SK-N-SH (cell line): Measurements from ENCODE around the gene BMP7. TPM values are rescaled to one million over a fixed set of nuclear protein-coding genes. Genes with fewer than 3 reads are reported as not detected.

Source experiments
- CTCF ChIA-PET: fragments of 300-600, 350-600 bp; formaldehyde crosslinking; extraction: SDS; loops from one replicate; lab custom pipeline; 2021; lab: Yijun Ruan, JAX
- POLR2A ChIA-PET: fragments of 350-600 bp; sonication (Branson Sonifier 250); formaldehyde crosslinking; extraction: SDS; loops from one replicate; lab custom pipeline; 2020; ENCODE audit warnings: antibody characterized with exemption, inconsistent platforms; lab: Yijun Ruan, JAX
- DNase-seq: peaks from one replicate; pipeline ENCODE4 v3.0.0; 2012
- H2AFZ ChIP-seq: fragments of 200-600 bp; sonication (generic); 2 replicates; pipeline ENCODE4 v1.8.1; 2016; ENCODE audit warnings: antibody characterized with exemption, mild to moderate bottlenecking, low read depth
- H3F3A ChIP-seq: fragments of 200-600 bp; sonication (generic); replicated peaks from 2 replicates; pipeline ENCODE3; 2016; ENCODE audit warnings: antibody characterized with exemption, mild to moderate bottlenecking; ENCODE audit not compliant: insufficient read depth
- H3K27ac ChIP-seq, 2 experiments: fragments of 200-500 bp in 1 of 2; fragments of 200-600 bp in 1 of 2; sonication (Bioruptor generic) in 1 of 2; sonication (generic), shearing (Covaris generic) in 1 of 2; 2 replicates each; pipeline versions ENCODE4 v1.5.1 to v1.6.1; 2014 to 2016; ENCODE audit warnings: low read depth in 2 of 2, inconsistent platforms in 1 of 2, low read length in 1 of 2, mild to moderate bottlenecking in 1 of 2, mixed read lengths in 1 of 2
- H3K27me3 ChIP-seq: fragments of 200-600 bp; sonication (generic), shearing (Covaris generic); 2 replicates; pipeline ENCODE4 v1.6.1; 2016; ENCODE audit warnings: mixed run types; ENCODE audit not compliant: insufficient read depth
- H3K36me3 ChIP-seq, 2 experiments: fragments of 200-500 bp in 1 of 2; fragments of 200-600 bp in 1 of 2; sonication (Bioruptor generic) in 1 of 2; sonication (generic) in 1 of 2; replicated peaks in 1 of 2; 2 replicates each; pipeline versions ENCODE3 to v1.5.1; 2014 to 2016; ENCODE audit warnings: low read length in 1 of 2, mild to moderate bottlenecking in 1 of 2; ENCODE audit not compliant: insufficient read depth in 2 of 2, control insufficient read depth in 1 of 2
- H3K4me1 ChIP-seq, 2 experiments: fragments of 200-500 bp in 1 of 2; fragments of 200-600 bp in 1 of 2; sonication (Bioruptor generic) in 1 of 2; sonication (generic), shearing (Covaris generic) in 1 of 2; 2 replicates each; pipeline versions ENCODE4 v1.5.1 to v1.6.1; 2014 to 2016; ENCODE audit warnings: low read depth in 1 of 2, low read length in 1 of 2, mixed run types in 1 of 2; ENCODE audit not compliant: insufficient read depth in 2 of 2, control insufficient read depth in 1 of 2
- H3K4me2 ChIP-seq: fragments of 200-600 bp; sonication (generic), shearing (Covaris generic); 2 replicates; pipeline ENCODE4 v1.6.1; 2017; ENCODE audit warnings: mixed run types
- H3K4me3 ChIP-seq, 2 experiments: fragments of 200-500 bp in 1 of 2; fragments of 200-600 bp in 1 of 2; sonication (Bioruptor generic) in 1 of 2; sonication (generic), shearing (Covaris generic) in 1 of 2; 2 replicates each; pipeline versions ENCODE4 v1.5.1 to v1.8.1; 2014 to 2016; ENCODE audit warnings: low read depth in 2 of 2, inconsistent platforms in 1 of 2, low read length in 1 of 2, mild to moderate bottlenecking in 1 of 2, mixed read lengths in 1 of 2, moderate library complexity in 1 of 2
- H3K79me2 ChIP-seq: fragments of 200-600 bp; sonication (generic); 2 replicates; pipeline ENCODE4 v1.8.1; 2017; ENCODE audit warnings: mild to moderate bottlenecking; ENCODE audit not compliant: insufficient read depth
- H3K9ac ChIP-seq: fragments of 200-600 bp; sonication (generic); 2 replicates; pipeline ENCODE4 v1.6.1; 2017; ENCODE audit warnings: mixed run types
- H3K9me2 ChIP-seq: fragments of 200-600 bp; sonication (generic); 2 replicates; pipeline ENCODE4 v1.6.1; 2017; ENCODE audit warnings: mixed run types
- H3K9me3 ChIP-seq: fragments of 200-600 bp; sonication (generic); 2 replicates; pipeline ENCODE4 v1.6.1; 2017; ENCODE audit warnings: mixed run types, mild to moderate bottlenecking, moderate library complexity
- H4K20me1 ChIP-seq: fragments of 200-600 bp; sonication (generic); 2 replicates; pipeline ENCODE4 v1.6.1; 2017; ENCODE audit warnings: mild to moderate bottlenecking, mixed run types; ENCODE audit not compliant: insufficient read depth
- CHD2 ChIP-seq: fragments of 150-350 bp; IDR thresholded peaks from 2 replicates; pipeline ENCODE4 v1.6.1; 2018; ENCODE audit warnings: low read length; ENCODE audit not compliant: partially characterized antibody
- FOXJ3 ChIP-seq: sonication (generic); formaldehyde crosslinking; IDR thresholded peaks from 2 replicates; pipeline ENCODE4 v1.5.1; 2020; ENCODE audit warnings: mild to moderate bottlenecking, missing genetic modification reagents
- GABPA ChIP-seq: IDR thresholded peaks from 2 replicates; pipeline ENCODE4 v1.4.0; 2012; ENCODE audit warnings: low read depth, mild to moderate bottlenecking
- GATA2 ChIP-seq: sonication (generic); formaldehyde crosslinking; IDR thresholded peaks from 2 replicates; pipeline ENCODE4 v1.5.0; 2020; ENCODE audit warnings: mild to moderate bottlenecking, missing genetic modification reagents
- MEF2A ChIP-seq: IDR thresholded peaks from 2 replicates; pipeline ENCODE4 v1.4.0; 2012; ENCODE audit warnings: low read depth, borderline replicate concordance
- MXI1 ChIP-seq: IDR thresholded peaks from 2 replicates; pipeline ENCODE4 v1.6.1; 2012; ENCODE audit warnings: mild to moderate bottlenecking, low read depth, low read length, improper control_type of control experiment
- RCOR1 ChIP-seq: fragments of 150-350 bp; IDR thresholded peaks from 2 replicates; pipeline ENCODE4 v1.6.1; 2017; ENCODE audit warnings: antibody characterized with exemption, low read length
- RFX5 ChIP-seq: IDR thresholded peaks from 2 replicates; pipeline ENCODE4 v1.6.1; 2012; ENCODE audit warnings: mild to moderate bottlenecking, improper control_type of control experiment, low read length
- RXRA ChIP-seq: IDR thresholded peaks from 2 replicates; pipeline ENCODE4 v1.4.0; 2012; ENCODE audit warnings: low read depth, mild to moderate bottlenecking, borderline replicate concordance
- SMC3 ChIP-seq: IDR thresholded peaks from 2 replicates; pipeline ENCODE4 v1.6.1; 2012; ENCODE audit warnings: low read depth, low read length, improper control_type of control experiment
- YY1 ChIP-seq: IDR thresholded peaks from 2 replicates; pipeline ENCODE4 v1.4.0; 2012; ENCODE audit warnings: low read depth, mild to moderate bottlenecking
- WGBS: methylation state at CpG from one replicate; pipeline ENCODE4 v1.1.6; 2017; ENCODE audit warnings: low lambda C conversion rate; 5-methylcytosine and 5-hydroxymethylcytosine counted together
- polyA plus RNA-seq, 3 experiments: library from polyadenylated mRNA; depleted of rRNA; stranded (reverse); fragments of >200 nt; gene quantifications; 2 replicates each; pipeline ENCODE4 v1.2.3, GENCODE V29; 2012
- TF ChIP-seq, protein P1 (sequence below): IDR thresholded peaks from 2 replicates; pipeline ENCODE4 v1.4.0; 2012; ENCODE audit warnings: low read depth
- TF ChIP-seq, protein P2 (sequence below): IDR thresholded peaks from 2 replicates; pipeline ENCODE4; 2012
- TF ChIP-seq, protein P3 (sequence below): IDR thresholded peaks from 2 replicates; pipeline ENCODE4 v1.4.0; 2012; ENCODE audit warnings: low read depth, borderline replicate concordance
- TF ChIP-seq, protein P4 (sequence below): fragments of 150-350 bp; IDR thresholded peaks from 2 replicates; pipeline ENCODE4 v1.6.1; 2016; ENCODE audit warnings: mild to moderate bottlenecking, low read depth, low read length
- TF ChIP-seq, protein P5 (sequence below): IDR thresholded peaks from 2 replicates; pipeline ENCODE4 v1.4.0; 2012; ENCODE audit warnings: low read depth, borderline replicate concordance
- TF ChIP-seq, protein P6 (sequence below): fragments of 150-350 bp; IDR thresholded peaks from 2 replicates; pipeline ENCODE4 v1.6.1; 2017; ENCODE audit warnings: antibody characterized with exemption, low read length, low read depth, borderline replicate concordance

The BMP7 gene
- polyA plus RNA-seq, 1 of the 3 experiments (the other 2 are of a cell fraction), result not detected

DNA sequence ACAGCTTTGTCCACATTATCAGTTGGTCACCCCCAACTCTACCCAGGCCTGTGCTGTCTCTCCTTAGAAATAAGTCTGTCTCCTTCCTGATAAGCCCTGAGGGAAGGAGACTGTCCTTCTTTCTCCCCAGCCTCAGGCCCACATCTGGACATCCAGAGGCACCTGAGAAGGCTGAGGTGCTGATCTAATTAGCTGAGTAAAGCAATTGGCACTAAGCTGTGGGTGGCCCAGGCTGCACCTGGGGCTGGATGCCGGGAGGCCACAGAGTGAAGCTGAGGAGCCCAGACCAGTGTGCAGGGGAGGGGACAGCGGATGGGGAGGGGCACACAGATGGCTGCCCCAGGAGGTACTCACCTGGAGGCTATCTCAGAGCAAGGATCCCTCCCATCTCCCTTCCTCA lies 26.2 kb upstream of the BMP7 start:
- no peak overlapping the region for H3K4me3 ChIP-seq
- no peak overlapping the region for H3K27ac ChIP-seq
- DNase-seq, result no peak
- H3K79me2 ChIP-seq, result no peaks in the 10 kb centered on the region
- WGBS, result 35% methylated on average over 2 of the region's 2 CpGs
- H2AFZ ChIP-seq, result no peak overlapping the region
- ChIA-PET CTCF (no interaction called here), POLR2A (no interaction called here)
- no peaks in the 10 kb centered on the region for H4K20me1 ChIP-seq
- H3K4me2 ChIP-seq, result no peak overlapping the region
- no peaks in the 10 kb centered on the region for H3F3A ChIP-seq
- TF ChIP-seq SMC3, result no peak
- TF ChIP-seq, protein P1, sequence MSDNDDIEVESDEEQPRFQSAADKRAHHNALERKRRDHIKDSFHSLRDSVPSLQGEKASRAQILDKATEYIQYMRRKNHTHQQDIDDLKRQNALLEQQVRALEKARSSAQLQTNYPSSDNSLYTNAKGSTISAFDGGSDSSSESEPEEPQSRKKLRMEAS, result no peak
- TF ChIP-seq, protein P2, sequence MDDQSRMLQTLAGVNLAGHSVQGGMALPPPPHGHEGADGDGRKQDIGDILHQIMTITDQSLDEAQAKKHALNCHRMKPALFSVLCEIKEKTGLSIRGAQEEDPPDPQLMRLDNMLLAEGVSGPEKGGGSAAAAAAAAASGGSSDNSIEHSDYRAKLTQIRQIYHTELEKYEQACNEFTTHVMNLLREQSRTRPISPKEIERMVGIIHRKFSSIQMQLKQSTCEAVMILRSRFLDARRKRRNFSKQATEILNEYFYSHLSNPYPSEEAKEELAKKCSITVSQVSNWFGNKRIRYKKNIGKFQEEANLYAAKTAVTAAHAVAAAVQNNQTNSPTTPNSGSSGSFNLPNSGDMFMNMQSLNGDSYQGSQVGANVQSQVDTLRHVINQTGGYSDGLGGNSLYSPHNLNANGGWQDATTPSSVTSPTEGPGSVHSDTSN, result no peak
- no peak for TF ChIP-seq YY1
- TF ChIP-seq, protein P3, sequence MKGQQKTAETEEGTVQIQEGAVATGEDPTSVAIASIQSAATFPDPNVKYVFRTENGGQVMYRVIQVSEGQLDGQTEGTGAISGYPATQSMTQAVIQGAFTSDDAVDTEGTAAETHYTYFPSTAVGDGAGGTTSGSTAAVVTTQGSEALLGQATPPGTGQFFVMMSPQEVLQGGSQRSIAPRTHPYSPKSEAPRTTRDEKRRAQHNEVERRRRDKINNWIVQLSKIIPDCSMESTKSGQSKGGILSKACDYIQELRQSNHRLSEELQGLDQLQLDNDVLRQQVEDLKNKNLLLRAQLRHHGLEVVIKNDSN, result no peak
- no peak for TF ChIP-seq MEF2A
- TF ChIP-seq, protein P4, sequence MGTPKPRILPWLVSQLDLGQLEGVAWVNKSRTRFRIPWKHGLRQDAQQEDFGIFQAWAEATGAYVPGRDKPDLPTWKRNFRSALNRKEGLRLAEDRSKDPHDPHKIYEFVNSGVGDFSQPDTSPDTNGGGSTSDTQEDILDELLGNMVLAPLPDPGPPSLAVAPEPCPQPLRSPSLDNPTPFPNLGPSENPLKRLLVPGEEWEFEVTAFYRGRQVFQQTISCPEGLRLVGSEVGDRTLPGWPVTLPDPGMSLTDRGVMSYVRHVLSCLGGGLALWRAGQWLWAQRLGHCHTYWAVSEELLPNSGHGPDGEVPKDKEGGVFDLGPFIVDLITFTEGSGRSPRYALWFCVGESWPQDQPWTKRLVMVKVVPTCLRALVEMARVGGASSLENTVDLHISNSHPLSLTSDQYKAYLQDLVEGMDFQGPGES, result no peak
- no peak for TF ChIP-seq MXI1
- TF ChIP-seq RFX5, result no peak
- TF ChIP-seq RXRA, result no peak
- TF ChIP-seq GATA2 (CRISPR knock-in tag), result no peak
- H3K9me3 ChIP-seq, result no peaks in the 10 kb centered on the region
- no peak overlapping the region for H3K9ac ChIP-seq
- H3K36me3 ChIP-seq, result no peaks in the 10 kb centered on the region
- no peaks in the 10 kb centered on the region for H3K27me3 ChIP-seq
- H3K9me2 ChIP-seq, result no peaks in the 10 kb centered on the region
- H3K4me1 ChIP-seq, result peaks cover 0 to 3% of the 10 kb centered on the region in 2 experiments; a peak in 1 of 4 replicates

DNA sequence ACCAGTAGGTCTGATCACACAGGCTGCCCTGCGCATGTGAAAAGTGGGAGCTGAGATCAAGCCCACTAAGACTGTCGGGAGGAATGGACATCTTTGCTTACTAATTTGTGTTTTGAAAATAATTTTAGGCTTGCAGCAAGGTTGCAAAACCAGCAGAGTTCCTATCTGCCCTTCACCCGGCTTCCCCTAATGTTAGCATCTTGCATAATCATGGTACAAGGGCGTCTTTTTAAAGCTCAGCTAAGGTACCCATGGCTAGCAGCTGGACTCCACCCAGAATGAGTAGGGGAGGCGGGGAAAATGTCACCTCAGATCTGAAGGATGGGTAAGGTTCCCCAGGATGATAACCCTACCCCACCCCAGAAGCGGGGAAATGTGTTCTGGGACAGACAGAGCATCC lies 25.3 kb upstream of the BMP7 start:
- H3K4me2 ChIP-seq, result no peak overlapping the region
- WGBS, result 27% methylated on average over 6 of the region's 6 CpGs
- H3K9me2 ChIP-seq, result no peaks in the 10 kb centered on the region
- H3K4me3 ChIP-seq, result no peak overlapping the region
- H3K27me3 ChIP-seq, result no peaks in the 10 kb centered on the region
- POLR2A ChIA-PET, result no interaction called here
- CTCF ChIA-PET, result no interaction called here
- no peak for DNase-seq
- no peaks in the 10 kb centered on the region for H3K9me3 ChIP-seq
- no peaks in the 10 kb centered on the region for H3F3A ChIP-seq
- H3K4me1 ChIP-seq, result peaks cover 0 to 3% of the 10 kb centered on the region in 2 experiments; a peak in 1 of 4 replicates
- TF ChIP-seq, protein P5, sequence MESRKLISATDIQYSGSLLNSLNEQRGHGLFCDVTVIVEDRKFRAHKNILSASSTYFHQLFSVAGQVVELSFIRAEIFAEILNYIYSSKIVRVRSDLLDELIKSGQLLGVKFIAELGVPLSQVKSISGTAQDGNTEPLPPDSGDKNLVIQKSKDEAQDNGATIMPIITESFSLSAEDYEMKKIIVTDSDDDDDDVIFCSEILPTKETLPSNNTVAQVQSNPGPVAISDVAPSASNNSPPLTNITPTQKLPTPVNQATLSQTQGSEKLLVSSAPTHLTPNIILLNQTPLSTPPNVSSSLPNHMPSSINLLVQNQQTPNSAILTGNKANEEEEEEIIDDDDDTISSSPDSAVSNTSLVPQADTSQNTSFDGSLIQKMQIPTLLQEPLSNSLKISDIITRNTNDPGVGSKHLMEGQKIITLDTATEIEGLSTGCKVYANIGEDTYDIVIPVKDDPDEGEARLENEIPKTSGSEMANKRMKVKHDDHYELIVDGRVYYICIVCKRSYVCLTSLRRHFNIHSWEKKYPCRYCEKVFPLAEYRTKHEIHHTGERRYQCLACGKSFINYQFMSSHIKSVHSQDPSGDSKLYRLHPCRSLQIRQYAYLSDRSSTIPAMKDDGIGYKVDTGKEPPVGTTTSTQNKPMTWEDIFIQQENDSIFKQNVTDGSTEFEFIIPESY, result no peak
- TF ChIP-seq RCOR1 (no peak), CHD2 (no peak), RFX5 (no peak), MEF2A (no peak), FOXJ3 (CRISPR knock-in tag) (no peak), GABPA (no peak)
- TF ChIP-seq, protein P2, result no peak
- TF ChIP-seq, protein P6, sequence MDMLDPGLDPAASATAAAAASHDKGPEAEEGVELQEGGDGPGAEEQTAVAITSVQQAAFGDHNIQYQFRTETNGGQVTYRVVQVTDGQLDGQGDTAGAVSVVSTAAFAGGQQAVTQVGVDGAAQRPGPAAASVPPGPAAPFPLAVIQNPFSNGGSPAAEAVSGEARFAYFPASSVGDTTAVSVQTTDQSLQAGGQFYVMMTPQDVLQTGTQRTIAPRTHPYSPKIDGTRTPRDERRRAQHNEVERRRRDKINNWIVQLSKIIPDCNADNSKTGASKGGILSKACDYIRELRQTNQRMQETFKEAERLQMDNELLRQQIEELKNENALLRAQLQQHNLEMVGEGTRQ, result no peak
- TF ChIP-seq, protein P1, result no peak
- TF ChIP-seq, all 33 proteins: peak for 0
- H3K27ac ChIP-seq, result no peak overlapping the region
- no peak overlapping the region for H3K9ac ChIP-seq
- no peaks in the 10 kb centered on the region for H3K36me3 ChIP-seq
- H2AFZ ChIP-seq, result no peak overlapping the region
- no peaks in the 10 kb centered on the region for H3K79me2 ChIP-seq
- no peaks in the 10 kb centered on the region for H4K20me1 ChIP-seq
